OCI-M1 (cell line): Measurements from ENCODE around the gene ANKRD40.
A peak's percentile ranks its signal among the peaks of the same experiment; 100 is the strongest.

Experiments used
- DNase-seq: peaks from one replicate; lab custom pipeline; 2025; lab: John Stamatoyannopoulos, UW

Gene ANKRD40

GRCh38 chr17:50668025-50668837 lies 39.5 kb downstream of the ANKRD40 start:
- DNase-seq: no peak

GRCh38 chr17:50667259-50668024 lies 40.3 kb downstream of the ANKRD40 start:
- no peak for DNase-seq

- no peak for DNase-seq
Observed at GRCh38 chr17:50666316-50666715, 41.4 kb downstream of the ANKRD40 start.

- no peak for DNase-seq
Observed at GRCh38 chr17:50665838-50666237, 41.9 kb downstream of the ANKRD40 start.

DNA sequence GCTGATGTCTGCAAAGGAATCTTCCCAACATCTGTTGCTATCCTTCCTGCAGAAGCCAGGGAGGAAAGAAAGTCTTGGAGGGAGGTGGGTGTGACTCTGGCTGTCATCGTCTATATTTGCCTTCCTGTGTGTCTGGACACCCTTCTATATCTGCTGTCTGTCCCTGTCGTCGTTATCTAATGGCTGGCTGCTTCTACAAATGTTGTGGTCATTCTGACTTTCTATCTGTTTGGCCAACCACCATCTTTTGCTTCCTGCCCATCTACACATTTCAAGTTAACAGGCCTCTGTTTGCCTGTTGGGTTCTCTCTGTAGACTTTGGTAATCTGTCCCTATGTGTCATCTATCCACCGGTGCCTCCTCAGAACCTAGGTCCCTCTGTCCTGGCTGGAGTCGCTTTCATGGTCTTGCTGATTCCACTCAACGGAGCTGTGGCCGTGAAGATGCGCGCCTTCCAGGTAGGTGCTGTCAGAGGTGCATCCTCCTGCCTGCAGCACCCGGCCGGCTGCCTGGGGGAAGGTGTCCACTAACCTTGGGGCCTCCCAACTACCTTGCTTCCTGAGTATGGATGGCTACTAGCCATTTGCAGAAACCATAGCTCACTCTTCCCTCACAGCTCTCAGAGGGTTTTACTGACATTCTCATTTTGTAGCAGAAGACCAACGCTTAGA lies 42.8 kb downstream of the ANKRD40 start:
- DNase-seq: peak; percentile 55

GRCh38 chr17:50663812-50664374 lies 43.8 kb downstream of the ANKRD40 start:
- DNase-seq: no peak

DNA sequence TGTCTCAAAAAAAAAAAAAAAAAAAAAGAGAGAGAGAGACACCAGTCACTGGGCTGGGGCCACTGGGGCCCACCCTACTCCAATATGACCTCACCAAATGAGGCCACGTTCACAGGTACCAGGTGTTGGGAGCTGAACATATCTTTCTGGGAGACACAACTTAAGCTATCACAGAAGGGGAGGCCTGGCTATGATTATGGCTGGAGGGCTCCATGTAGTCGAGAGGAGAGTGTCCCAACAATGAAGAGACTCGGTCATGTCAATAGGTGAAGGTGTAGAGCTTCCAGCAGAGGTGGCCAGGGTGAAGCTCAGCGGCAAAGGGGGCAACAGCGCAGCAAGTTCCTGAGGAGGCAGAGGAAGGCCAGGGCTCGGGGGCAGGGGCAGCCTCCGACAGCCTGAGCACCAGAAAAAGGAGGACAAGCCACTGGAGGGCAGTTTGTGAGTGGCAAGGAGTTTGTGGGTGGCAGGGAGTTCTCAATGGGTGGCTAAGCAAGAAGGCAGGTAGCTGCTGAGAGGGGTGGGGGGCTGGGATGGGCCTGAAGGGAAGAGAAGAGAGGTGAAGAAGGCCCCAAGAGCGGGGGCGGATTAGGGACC lies 45.0 kb downstream of the ANKRD40 start:
- no peak for DNase-seq

- DNase-seq: peak; percentile 65
Observed at GRCh38 chr17:50661795-50662391, 45.8 kb downstream of the ANKRD40 start.

- no peak for DNase-seq
Observed at GRCh38 chr17:50661348-50661747, 46.4 kb downstream of the ANKRD40 start.

- DNase-seq: no peak
Observed at GRCh38 chr17:50660887-50661345, 46.8 kb downstream of the ANKRD40 start.

DNA sequence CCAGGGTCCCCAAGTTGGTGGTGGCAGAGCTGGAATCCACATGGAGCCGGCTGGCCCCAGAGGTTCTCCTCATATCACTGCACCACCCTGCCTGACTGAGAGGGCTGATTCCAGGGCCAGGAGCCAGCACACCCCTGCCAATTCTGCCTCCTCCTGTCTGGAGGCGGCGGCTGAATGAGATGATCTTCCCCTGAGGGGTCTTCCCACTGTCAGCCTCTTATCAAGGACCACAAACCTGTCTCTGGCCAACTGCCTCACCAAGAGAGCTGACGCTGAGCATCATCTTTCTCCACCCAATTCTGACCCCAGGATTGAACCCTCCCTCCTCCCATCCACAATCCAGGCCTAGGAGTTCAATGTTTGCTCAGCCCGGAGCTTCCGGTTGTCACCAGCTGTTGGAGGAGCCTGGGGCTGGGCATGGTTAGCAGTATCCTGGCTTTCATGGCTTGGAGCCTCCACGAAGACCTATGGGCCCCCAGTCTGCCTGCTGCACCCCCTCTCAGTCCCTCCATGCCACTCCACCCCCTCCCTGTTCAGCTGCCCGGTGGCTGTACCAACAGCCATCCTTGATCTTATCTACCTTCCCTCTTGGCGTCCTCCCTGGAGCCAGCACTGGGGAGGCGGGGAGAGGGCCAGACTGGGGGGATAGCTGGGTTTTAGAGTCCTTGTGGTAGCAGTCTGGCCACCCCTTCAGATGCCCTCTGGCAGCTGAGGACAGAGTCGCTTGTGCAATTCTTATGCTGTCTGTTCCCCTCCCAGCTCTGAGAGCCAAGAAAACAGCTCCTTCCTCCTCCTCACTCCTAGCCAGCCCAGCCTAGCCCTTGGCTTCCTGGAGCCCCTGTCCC lies 47.5 kb downstream of the ANKRD40 start:
- no peak for DNase-seq

- DNase-seq: no peak
Observed at GRCh38 chr17:50659179-50659578, 48.5 kb downstream of the ANKRD40 start.

DNA sequence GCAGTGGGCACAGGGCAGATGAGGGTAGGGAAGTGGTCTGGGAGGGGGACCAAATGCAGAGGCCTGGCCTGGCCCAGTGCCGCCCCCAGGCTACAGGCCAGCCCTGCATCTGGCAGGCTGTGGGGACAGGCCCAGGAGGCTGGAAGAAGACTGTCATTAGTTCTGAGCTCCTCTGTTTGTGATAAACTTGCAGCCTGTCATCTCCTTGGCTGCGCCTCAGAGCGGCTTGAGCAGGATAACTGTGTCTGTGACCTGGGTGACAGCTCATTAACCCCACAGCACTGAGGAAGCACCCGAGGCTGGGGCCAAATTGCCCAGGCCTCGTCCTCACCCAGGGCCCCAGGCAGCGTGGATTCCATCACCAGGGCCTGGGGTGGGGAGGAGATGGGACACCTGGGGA lies 49.1 kb downstream of the ANKRD40 start:
- DNase-seq: no peak

DNA sequence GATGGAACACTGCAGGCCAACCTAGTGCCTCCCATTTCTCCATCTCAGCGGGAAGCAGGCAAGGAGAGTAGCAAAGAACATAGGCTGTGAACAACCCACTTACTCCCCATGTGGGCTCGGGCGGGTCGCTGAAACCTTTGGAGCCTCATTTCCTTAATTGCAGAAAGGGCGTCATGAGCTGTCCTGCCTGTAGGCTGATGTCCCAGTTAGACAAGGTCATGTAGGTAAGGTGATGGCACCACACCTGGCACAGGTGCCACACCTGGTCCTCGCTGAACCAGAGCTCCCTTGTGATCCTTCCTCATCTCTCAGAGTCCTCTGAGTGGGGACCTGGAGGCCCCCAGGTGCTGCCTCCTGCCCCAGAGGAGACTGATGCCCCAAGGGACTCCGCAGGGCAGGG lies 50.1 kb downstream of the ANKRD40 start:
- DNase-seq: no peak

DNA sequence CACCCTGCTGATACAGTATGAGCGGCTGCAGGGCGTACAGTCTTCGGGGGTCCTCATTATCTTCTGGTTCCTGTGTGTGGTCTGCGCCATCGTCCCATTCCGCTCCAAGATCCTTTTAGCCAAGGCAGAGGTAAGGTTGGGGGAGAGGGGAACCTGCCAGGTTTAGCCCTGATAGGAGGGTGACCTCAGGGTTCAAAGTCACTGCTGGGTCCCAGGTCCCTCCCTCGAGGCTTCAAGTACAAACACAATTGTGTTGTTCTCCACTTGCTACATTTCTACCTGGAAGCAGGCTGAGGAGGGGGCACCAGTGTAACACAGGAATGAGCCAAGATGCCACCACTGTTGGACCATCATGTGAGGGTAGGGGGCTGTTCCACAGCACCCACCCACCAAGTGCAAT lies 50.7 kb downstream of the ANKRD40 start:
- no peak for DNase-seq

DNA sequence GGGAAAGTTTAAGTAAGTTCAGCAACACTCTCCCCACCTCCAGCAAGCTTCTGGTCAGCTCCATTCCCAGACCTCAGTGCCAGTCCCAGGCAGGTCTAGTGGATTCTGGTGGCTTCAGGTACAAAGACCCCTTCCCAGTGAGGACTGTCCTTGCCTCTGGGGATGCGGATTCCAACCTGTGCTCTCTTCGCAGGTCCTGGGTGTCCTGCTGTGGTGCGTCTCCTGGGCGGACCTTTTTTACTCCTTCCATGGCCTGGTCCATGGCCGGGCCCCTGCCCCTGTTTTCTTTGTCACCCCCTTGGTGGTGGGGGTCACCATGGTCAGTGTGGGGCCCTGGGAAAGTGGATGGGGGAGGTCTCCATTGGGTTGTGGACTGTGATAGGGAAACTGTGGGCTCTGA lies 51.2 kb downstream of the ANKRD40 start:
- DNase-seq: no peak

DNA sequence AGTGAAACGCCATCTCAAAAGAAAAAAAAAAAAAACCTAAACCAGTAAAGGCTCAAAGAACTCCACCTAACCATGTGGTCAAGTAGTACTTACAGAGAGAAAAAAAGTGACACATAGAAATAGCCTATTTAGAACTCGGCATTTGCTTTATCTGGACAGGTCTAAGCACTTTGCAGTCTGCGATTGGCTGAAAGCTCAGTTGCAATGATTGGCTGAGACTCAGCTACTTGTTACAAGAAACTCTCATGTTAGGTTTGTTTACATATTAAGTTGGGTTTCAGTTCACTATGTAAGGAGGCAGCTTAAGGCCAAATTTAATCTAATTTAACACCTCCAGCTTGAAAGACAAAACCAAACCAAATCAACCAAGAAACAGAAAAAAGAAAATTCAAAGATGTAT lies 54.0 kb downstream of the ANKRD40 start:
- DNase-seq: no peak

- no peak for DNase-seq
Observed at GRCh38 chr17:50651661-50652060, 56.1 kb downstream of the ANKRD40 start.

DNA sequence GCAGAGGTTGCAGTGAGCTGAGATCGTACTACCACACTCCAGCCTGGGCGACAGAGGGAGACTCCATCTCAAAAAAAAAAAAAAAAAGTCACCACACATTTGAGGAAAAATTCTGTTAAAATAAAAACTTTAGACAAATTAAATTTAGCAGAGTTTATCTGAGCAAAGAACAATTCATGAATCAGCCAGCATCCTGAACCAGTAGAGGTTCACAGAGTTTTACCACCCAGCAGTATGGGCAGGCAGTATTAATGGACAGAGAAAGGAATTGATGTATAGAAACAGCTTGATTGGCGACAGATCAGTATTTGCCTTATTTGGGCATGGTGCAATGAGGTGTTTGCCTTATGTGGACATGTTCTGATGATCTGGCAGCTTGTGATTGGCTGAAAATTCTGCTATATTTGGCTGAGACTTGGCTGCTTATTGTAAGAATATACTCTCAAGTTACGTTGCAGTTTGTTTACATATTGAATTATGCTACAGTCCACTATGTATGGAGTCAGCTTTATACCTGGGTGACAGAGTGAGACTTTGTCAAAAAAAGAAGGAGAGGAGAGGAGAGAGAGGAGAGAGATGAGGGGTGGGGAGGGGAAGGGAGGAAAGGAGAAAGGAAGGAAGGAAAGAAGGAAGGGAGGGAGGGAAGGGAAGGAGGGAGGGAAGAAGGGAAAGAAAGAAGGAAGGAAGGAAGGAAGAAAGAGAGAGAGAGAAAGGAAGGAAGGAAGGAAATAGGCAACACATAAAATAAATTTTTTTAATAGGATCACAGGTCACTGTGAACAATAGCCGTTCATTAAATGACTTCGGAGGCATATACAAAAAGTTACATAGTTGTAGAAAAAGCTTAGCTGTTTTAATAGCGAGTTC lies 58.4 kb downstream of the ANKRD40 start:
- DNase-seq: no peak

GRCh38 chr17:50647187-50647586 lies 60.5 kb downstream of the ANKRD40 start:
- DNase-seq: no peak
